ENCODE data around the gene CEP97. TPM values are rescaled to one million over a fixed set of nuclear protein-coding genes. Genes with fewer than 3 reads are reported as not detected.

Gene CEP97
- total and polyA plus RNA-seq, 2 donors (not counting 1 experiment from before 2014, with no cell fraction given): 2.1 to 15.4 TPM

GRCh38 chr3:101709126-101709525 lies 15.3 kb upstream of the CEP97 start:
- Mint-ChIP-seq H3K4me1 (no peaks in the 10 kb centered on the region), H3K4me3 (no peak overlapping the region), H3K27me3 (no peaks in the 10 kb centered on the region), H3K9me3 (ENCODE audit: insufficient read depth) (no peaks in the 10 kb centered on the region), H3K27ac (no peak overlapping the region)
- no peaks in the 10 kb centered on the region for H3K9me3 ChIP-seq (ENCODE audit: control extremely low read depth in 1 of 3, control insufficient read depth in 2 of 3, insufficient read depth in 1 of 3, low read length in 2 of 3)
- no peak overlapping the region for H3K27ac ChIP-seq (ENCODE audit: low read length in 2 of 2)
- no peaks in the 10 kb centered on the region for H3K36me3 ChIP-seq (replicated peaks in 1 of 2; ENCODE audit: control extremely low read depth in 1 of 2, control insufficient read depth in 1 of 2, extremely low read depth in 1 of 2, insufficient read depth in 2 of 2, low read length in 1 of 2)
- intact Hi-C loops (cut with micrococcal nuclease): no loop called here
- H3K9ac ChIP-seq (ENCODE audit: low read length): no peak overlapping the region
- H4K20me1 ChIP-seq (ENCODE audit: control insufficient read depth, insufficient read depth, low read length, poor library complexity, severe bottlenecking): no peaks in the 10 kb centered on the region
- TF ChIP-seq EZH2 (IDR thresholded peaks at IDR 0.05; ENCODE audit: borderline replicate concordance, insufficient read depth, low read depth, low read length, poor library complexity, severe bottlenecking) (no peak), CTCF (IDR thresholded peaks at IDR 0.05) (no peak)
- H3K4me2 ChIP-seq (replicated peaks; ENCODE audit: low read depth, low read length, poor library complexity, severe bottlenecking): no peak overlapping the region
- no peak for ATAC-seq (ENCODE audit: low read depth)
- ChIA-PET CTCF (interaction anchor here (1.0 to 1.3 kb wide), 3 partner anchors 9 to 100 kb away, joined by 3 read pairs; no protein-coding TSS in a partner anchor), POLR2A (no interaction called here)
- WGBS (ENCODE audit: insufficient coverage): 100% methylated on average over 1 of the region's 4 CpGs
- H3K27me3 ChIP-seq (replicated peaks in 1 of 4; ENCODE audit: control extremely low read depth in 1 of 4, control insufficient read depth in 3 of 4, insufficient read depth in 4 of 4, low read length in 3 of 4): no peaks in the 10 kb centered on the region
- H3K79me2 ChIP-seq (ENCODE audit: control insufficient read depth, insufficient read depth, low read length): no peaks in the 10 kb centered on the region
- no peak overlapping the region for H3K4me3 ChIP-seq (ENCODE audit: control extremely low read depth in 1 of 5, extremely low read depth in 1 of 5, insufficient read depth in 1 of 5, low read depth in 2 of 5, low read length in 4 of 5)
- DNase-seq: no peak
- H2AFZ ChIP-seq (ENCODE audit: insufficient read depth, low read depth, low read length, poor library complexity, severe bottlenecking): no peak overlapping the region
- H3K4me1 ChIP-seq (ENCODE audit: control insufficient read depth in 2 of 2, insufficient read depth in 2 of 2, low read length in 2 of 2): no peaks in the 10 kb centered on the region

- Mint-ChIP-seq H3K27me3 (no peaks in the 10 kb centered on the region), H3K9me3 (ENCODE audit: insufficient read depth) (no peaks in the 10 kb centered on the region), H3K4me1 (peaks cover 20% of the 10 kb centered on the region), H3K27ac (no peak overlapping the region), H3K4me3 (no peak overlapping the region)
- DNase-seq (no peak), ATAC-seq (ENCODE audit: low read depth) (no peak)
- no peaks in the 10 kb centered on the region for H3K9me3 ChIP-seq (ENCODE audit: control extremely low read depth in 1 of 3, control insufficient read depth in 2 of 3, insufficient read depth in 1 of 3, low read length in 2 of 3)
- no peak overlapping the region for H3K9ac ChIP-seq (ENCODE audit: low read length)
- no peak overlapping the region for H3K4me2 ChIP-seq (replicated peaks; ENCODE audit: low read depth, low read length, poor library complexity, severe bottlenecking)
- CTCF ChIA-PET: interaction anchor here (1.2 kb wide), 1 partner anchor 9 kb away, joined by 3 read pairs; no protein-coding TSS in a partner anchor
- H3K27me3 ChIP-seq (replicated peaks in 1 of 4; ENCODE audit: control extremely low read depth in 1 of 4, control insufficient read depth in 3 of 4, insufficient read depth in 4 of 4, low read length in 3 of 4): no peaks in the 10 kb centered on the region
- no peak overlapping the region for H3K27ac ChIP-seq (ENCODE audit: low read length in 2 of 2)
- TF ChIP-seq EZH2 (IDR thresholded peaks at IDR 0.05; ENCODE audit: borderline replicate concordance, insufficient read depth, low read depth, low read length, poor library complexity, severe bottlenecking) (no peak), CTCF (IDR thresholded peaks at IDR 0.05) (no peak)
- no CpG with 5 or more reads among the region's 1 CpG for WGBS (ENCODE audit: insufficient coverage)
- no peaks in the 10 kb centered on the region for H4K20me1 ChIP-seq (ENCODE audit: control insufficient read depth, insufficient read depth, low read length, poor library complexity, severe bottlenecking)
- POLR2A ChIA-PET: no interaction called here
- peaks cover 20 to 21% of the 10 kb centered on the region in 2 donors for H3K4me1 ChIP-seq (ENCODE audit: control insufficient read depth in 2 of 2, insufficient read depth in 2 of 2, low read length in 2 of 2)
- no peak overlapping the region for H2AFZ ChIP-seq (ENCODE audit: insufficient read depth, low read depth, low read length, poor library complexity, severe bottlenecking)
- no peak overlapping the region for H3K4me3 ChIP-seq (ENCODE audit: control extremely low read depth in 1 of 5, extremely low read depth in 1 of 5, insufficient read depth in 1 of 5, low read depth in 2 of 5, low read length in 4 of 5)
- H3K36me3 ChIP-seq (replicated peaks in 1 of 2; ENCODE audit: control extremely low read depth in 1 of 2, control insufficient read depth in 1 of 2, extremely low read depth in 1 of 2, insufficient read depth in 2 of 2, low read length in 1 of 2): no peaks in the 10 kb centered on the region
- no peaks in the 10 kb centered on the region for H3K79me2 ChIP-seq (ENCODE audit: control insufficient read depth, insufficient read depth, low read length)
- intact Hi-C loops (cut with micrococcal nuclease): no loop called here
Measured at GRCh38 chr3:101718455-101718854, 6.0 kb upstream of the CEP97 start.

All from B cell (primary cell).